Pons (tissue), 1 donor: ENCODE measurements around the gene THUMPD3.

Source experiments
- DNase-seq: peaks from one replicate; pipeline ENCODE4 v3.0.0-alpha.2; 2016; ENCODE audit warnings: low spot score

Gene THUMPD3

GRCh38 chr3:9416139-9416780, 53.4 kb downstream of the THUMPD3 start:
- DNase-seq: no peak

- no peak for DNase-seq
Measured at GRCh38 chr3:9420850-9421549, 58.1 kb downstream of the THUMPD3 start.

- DNase-seq: peak; percentile 100
Measured at GRCh38 chr3:9422712-9423424, 60.0 kb downstream of the THUMPD3 start.

GRCh38 chr3:9428411-9428810, 65.6 kb downstream of the THUMPD3 start:
- DNase-seq: no peak

- DNase-seq: no peak
Measured at GRCh38 chr3:9430733-9431132, 67.9 kb downstream of the THUMPD3 start.

GRCh38 chr3:9433627-9434521, 71.0 kb downstream of the THUMPD3 start:
- no peak for DNase-seq

GRCh38 chr3:9435316-9435715, 72.5 kb downstream of the THUMPD3 start:
- DNase-seq: no peak
